Neural cell (in vitro differentiated cells): ENCODE data around the gene CLCN3. TPM values are rescaled to one million over a fixed set of nuclear protein-coding genes. Genes with fewer than 3 reads are reported as not detected.

Source experiments
- H2AFZ ChIP-seq: fragments of 200-600, 300-800 bp; sonication (generic), shearing (Covaris generic); 2 replicates; pipeline ENCODE4 v1.6.0; 2014; ENCODE audit warnings: low read depth, mild to moderate bottlenecking, antibody characterized with exemption, low read length, moderate library complexity
- H3F3A ChIP-seq: fragments of 200-600 bp; shearing (Covaris generic); 2 replicates; pipeline ENCODE4 v1.6.1; 2016; ENCODE audit warnings: mild to moderate bottlenecking, moderate library complexity, mixed read lengths, antibody characterized with exemption, low read length; ENCODE audit not compliant: insufficient read depth, poor library complexity, severe bottlenecking
- H3K27ac ChIP-seq: fragments of 200-600, 300-800 bp; sonication (generic), shearing (Covaris generic); 2 replicates; pipeline ENCODE4 v1.5.1; 2014; ENCODE audit warnings: mild to moderate bottlenecking, low read length, moderate library complexity
- H3K27me3 ChIP-seq: fragments of 300-800, 200-600 bp; sonication (generic), shearing (Covaris generic); 2 replicates; pipeline ENCODE4 v1.6.0; 2014; ENCODE audit warnings: mild to moderate bottlenecking, low read depth, low read length, moderate library complexity; ENCODE audit not compliant: insufficient read depth
- H3K36me3 ChIP-seq: fragments of 300-800, 200-600 bp; sonication (generic), shearing (Covaris generic); 2 replicates; pipeline ENCODE4 v1.5.1; 2014; ENCODE audit warnings: mild to moderate bottlenecking, antibody characterized with exemption, low read length, moderate library complexity; ENCODE audit not compliant: insufficient read depth
- H3K4me2 ChIP-seq: fragments of 300-800, 200-600 bp; sonication (generic), shearing (Covaris generic); 2 replicates; pipeline ENCODE4 v1.6.0; 2014; ENCODE audit warnings: mild to moderate bottlenecking, low read length
- H3K4me3 ChIP-seq: fragments of 300-800, 200-600 bp; sonication (generic), shearing (Covaris generic); 2 replicates; pipeline ENCODE4 v1.5.1; 2014; ENCODE audit warnings: mild to moderate bottlenecking, low read length, moderate library complexity
- H3K79me2 ChIP-seq: fragments of 200-600 bp; shearing (Covaris generic); replicated peaks from 2 replicates; pipeline ENCODE4 v1.6.0; 2014; ENCODE audit warnings: mild to moderate bottlenecking, low read length, moderate library complexity; ENCODE audit not compliant: insufficient read depth
- H3K9ac ChIP-seq: fragments of 300-800, 200-600 bp; sonication (generic), shearing (Covaris generic); 2 replicates; pipeline ENCODE4 v1.6.1; 2016; ENCODE audit warnings: mild to moderate bottlenecking, low read length, mixed read lengths
- H3K9me2 ChIP-seq: fragments of 200-600 bp; shearing (Covaris generic); 2 replicates; pipeline ENCODE4 v1.6.1; 2016; ENCODE audit warnings: mild to moderate bottlenecking, low read length, mixed read lengths; ENCODE audit not compliant: insufficient read depth
- H3K9me3 ChIP-seq: fragments of 200-600, 300-800 bp; sonication (generic), shearing (Covaris generic); 2 replicates; pipeline ENCODE4 v1.6.1; 2016; ENCODE audit warnings: mild to moderate bottlenecking, mixed run types, low read length, moderate library complexity, mixed read lengths
- H4K20me1 ChIP-seq: fragments of 200-600 bp; shearing (Covaris generic); 2 replicates; pipeline ENCODE4 v1.6.1; 2016; ENCODE audit warnings: mild to moderate bottlenecking, mixed run types; ENCODE audit not compliant: insufficient read depth
- CTCF ChIP-seq: fragments of 450-650 bp; IDR thresholded peaks from 2 replicates; pipeline ENCODE4 v1.5.1; 2014; ENCODE audit warnings: antibody characterized with exemption, mild to moderate bottlenecking, moderate library complexity; ENCODE audit not compliant: poor library complexity, severe bottlenecking
- EP300 ChIP-seq: fragments of 450-650 bp; conservative IDR thresholded peaks from 2 replicates; pipeline ENCODE4 v1.6.1; 2014; ENCODE audit warnings: antibody characterized with exemption, mild to moderate bottlenecking, moderate library complexity; ENCODE audit not compliant: poor library complexity, severe bottlenecking
- EZH2 ChIP-seq: fragments of 200-600, 300-800 bp; shearing (Covaris generic), sonication (generic); IDR thresholded peaks from 2 replicates; pipeline ENCODE4 v1.6.1; 2014; ENCODE audit warnings: antibody characterized with exemption, low read length, borderline replicate concordance, mild to moderate bottlenecking; ENCODE audit not compliant: insufficient read depth, poor library complexity, severe bottlenecking
- MXI1 ChIP-seq: fragments of 450-650 bp; conservative IDR thresholded peaks from 2 replicates; pipeline ENCODE4 v1.6.1; 2014; ENCODE audit warnings: antibody characterized with exemption, mild to moderate bottlenecking; ENCODE audit not compliant: poor library complexity, severe bottlenecking
- POLR2AphosphoS5 ChIP-seq: IDR thresholded peaks from 2 replicates; pipeline ENCODE4 v1.6.1; 2012
- RAD21 ChIP-seq: fragments of 450-650 bp; conservative IDR thresholded peaks from 2 replicates; pipeline ENCODE4 v1.6.1; 2014; ENCODE audit warnings: antibody characterized with exemption, mild to moderate bottlenecking, moderate library complexity
- REST ChIP-seq: IDR thresholded peaks from 2 replicates; pipeline ENCODE4 v1.6.1; 2012; ENCODE audit warnings: borderline replicate concordance
- SMC3 ChIP-seq: fragments of 450-650 bp; conservative IDR thresholded peaks from 2 replicates; pipeline ENCODE4 v1.6.1; 2014; ENCODE audit warnings: antibody characterized with exemption, mild to moderate bottlenecking, moderate library complexity; ENCODE audit not compliant: poor library complexity
- TAF1 ChIP-seq: IDR thresholded peaks from 2 replicates; pipeline ENCODE4 v1.6.1; 2012; ENCODE audit warnings: low read depth
- polyA plus RNA-seq: library from polyadenylated mRNA; depleted of rRNA; stranded (reverse); fragments of >200 nt; gene quantifications from 2 replicates; pipeline ENCODE4 v1.2.3, GENCODE V29; 2014

CLCN3 gene
- polyA plus RNA-seq, 1 donor from 2014 or later, result 68.3 TPM

GRCh38 chr4:169573889-169574288 lies 46.5 kb upstream of the CLCN3 start:
- H3K9me2 ChIP-seq, result no peaks in the 10 kb centered on the region
- no peaks in the 10 kb centered on the region for H4K20me1 ChIP-seq
- H2AFZ ChIP-seq, result no peak overlapping the region
- H3K9ac ChIP-seq, result no peak overlapping the region
- no peak overlapping the region for H3K4me2 ChIP-seq
- no peak overlapping the region for H3K27ac ChIP-seq
- no peaks in the 10 kb centered on the region for H3K9me3 ChIP-seq
- no peaks in the 10 kb centered on the region for H3F3A ChIP-seq
- TF ChIP-seq EZH2 (no peak), REST (no peak), RAD21 (no peak), CTCF (no peak), MXI1 (no peak), TAF1 (no peak), EP300 (no peak), POLR2AphosphoS5 (no peak), SMC3 (no peak)
- H3K4me3 ChIP-seq, result no peak overlapping the region
- no peaks in the 10 kb centered on the region for H3K27me3 ChIP-seq
- no peaks in the 10 kb centered on the region for H3K79me2 ChIP-seq
- H3K36me3 ChIP-seq, result no peaks in the 10 kb centered on the region

GRCh38 chr4:169582203-169582602 lies 38.2 kb upstream of the CLCN3 start:
- Histone ChIP-seq H4K20me1 (no peaks in the 10 kb centered on the region), H3K9me3 (no peaks in the 10 kb centered on the region), H3K9ac (no peak overlapping the region), H3K27ac (no peak overlapping the region), H2AFZ (no peak overlapping the region), H3K4me3 (no peak overlapping the region), H3K36me3 (no peaks in the 10 kb centered on the region), H3K9me2 (no peaks in the 10 kb centered on the region), H3K4me2 (no peak overlapping the region), H3K79me2 (no peaks in the 10 kb centered on the region), H3F3A (no peaks in the 10 kb centered on the region), H3K27me3 (no peaks in the 10 kb centered on the region)
- TF ChIP-seq SMC3, result no peak
- TF ChIP-seq RAD21, result no peak
- TF ChIP-seq MXI1, result no peak
- TF ChIP-seq EP300, result no peak
- TF ChIP-seq TAF1, result no peak
- TF ChIP-seq CTCF, result no peak
- no peak for TF ChIP-seq EZH2
- no peak for TF ChIP-seq POLR2AphosphoS5
- TF ChIP-seq REST, result no peak
